GM04504 (cell line): ENCODE results near the gene DPF3.

Experiments
- DNase-seq: peaks from one replicate; pipeline ENCODE4 v3.0.0-alpha.2; 2012; ENCODE audit warnings: low read depth

The DPF3 gene

DNA sequence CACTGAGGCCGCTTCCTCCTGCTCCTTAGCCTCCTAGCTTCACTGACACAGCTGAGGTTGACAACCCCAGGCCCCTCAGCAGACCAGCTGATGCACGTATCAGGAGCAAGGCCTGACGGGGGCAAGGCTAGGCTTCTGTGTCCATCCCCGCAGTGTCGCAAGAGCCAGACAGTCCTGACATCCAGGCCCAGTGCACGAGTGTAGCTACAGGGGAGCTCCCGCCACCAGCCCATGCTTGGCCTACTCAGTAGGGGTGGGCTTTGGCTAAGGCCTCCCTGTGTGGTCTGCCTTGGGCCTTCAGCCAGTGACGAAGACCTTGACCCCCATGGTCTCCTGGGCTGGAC lies 179.1 kb downstream of the DPF3 start:
- DNase-seq: no peak

GRCh38 chr14:72714094-72714493 lies 179.8 kb downstream of the DPF3 start:
- no peak for DNase-seq

- no peak for DNase-seq
Measured at GRCh38 chr14:72711936-72712335, 182.0 kb downstream of the DPF3 start.

- DNase-seq: no peak
Measured at GRCh38 chr14:72709916-72710611, 183.8 kb downstream of the DPF3 start.

- DNase-seq: no peak
Measured at GRCh38 chr14:72708708-72709475, 185.0 kb downstream of the DPF3 start.

DNA sequence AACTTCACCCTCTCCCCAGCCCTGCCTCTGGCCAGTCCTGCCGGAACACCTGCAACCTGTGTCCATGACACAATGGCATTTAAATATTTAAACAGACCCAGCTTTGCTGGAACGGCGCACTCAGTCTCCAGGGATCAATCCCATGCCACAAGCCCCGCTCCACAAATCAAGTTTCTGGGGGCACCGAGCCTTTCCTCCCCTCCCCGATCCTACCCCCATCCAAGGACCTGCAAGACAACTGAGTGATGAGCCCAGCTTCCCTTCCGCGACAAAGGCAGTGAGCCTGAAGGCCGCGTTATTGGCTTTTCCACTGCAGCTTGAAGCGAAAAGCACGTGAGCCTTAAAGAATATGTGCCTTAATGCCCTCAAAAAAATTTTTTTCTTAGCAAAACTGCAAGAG lies 185.7 kb downstream of the DPF3 start:
- no peak for DNase-seq

GRCh38 chr14:72706485-72706884 lies 187.4 kb downstream of the DPF3 start:
- DNase-seq: no peak

GRCh38 chr14:72704502-72704901 lies 189.4 kb downstream of the DPF3 start:
- DNase-seq: no peak

DNA sequence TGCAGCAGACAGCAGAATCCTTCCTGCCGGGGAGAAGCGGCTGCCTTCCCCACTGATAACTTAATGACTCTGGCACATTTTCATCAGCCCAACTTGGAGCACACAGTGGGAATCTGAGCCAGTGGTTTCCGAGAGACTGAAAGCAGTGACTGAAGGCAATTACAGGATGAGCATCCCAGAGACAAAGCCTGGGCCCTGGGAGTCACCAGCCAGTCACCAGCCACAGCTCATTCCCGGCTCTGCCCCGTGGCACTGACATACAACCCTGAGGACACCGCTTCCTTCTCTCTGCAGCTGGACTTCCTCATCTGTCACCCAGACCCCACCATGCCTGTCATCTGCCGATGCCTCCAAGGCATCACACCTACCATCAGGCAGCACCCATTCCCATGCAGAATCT lies 192.3 kb downstream of the DPF3 start:
- DNase-seq: no peak

DNA sequence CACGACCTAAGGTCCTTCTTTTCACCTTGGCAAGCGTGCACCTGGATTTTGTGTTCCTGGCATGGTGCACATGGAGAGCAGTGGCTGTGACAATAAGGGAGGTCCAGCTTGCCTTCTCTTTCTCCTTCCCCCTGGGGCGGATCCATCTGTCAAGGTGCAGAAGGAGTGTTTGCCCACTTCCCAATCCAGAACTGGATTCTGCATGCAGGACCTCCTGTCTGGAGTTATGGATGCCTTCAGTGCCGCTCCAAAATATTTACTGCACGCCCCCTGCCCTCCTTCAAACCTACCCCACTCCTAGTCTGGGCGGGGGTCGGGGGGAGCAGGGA lies 192.7 kb downstream of the DPF3 start:
- no peak for DNase-seq

DNA sequence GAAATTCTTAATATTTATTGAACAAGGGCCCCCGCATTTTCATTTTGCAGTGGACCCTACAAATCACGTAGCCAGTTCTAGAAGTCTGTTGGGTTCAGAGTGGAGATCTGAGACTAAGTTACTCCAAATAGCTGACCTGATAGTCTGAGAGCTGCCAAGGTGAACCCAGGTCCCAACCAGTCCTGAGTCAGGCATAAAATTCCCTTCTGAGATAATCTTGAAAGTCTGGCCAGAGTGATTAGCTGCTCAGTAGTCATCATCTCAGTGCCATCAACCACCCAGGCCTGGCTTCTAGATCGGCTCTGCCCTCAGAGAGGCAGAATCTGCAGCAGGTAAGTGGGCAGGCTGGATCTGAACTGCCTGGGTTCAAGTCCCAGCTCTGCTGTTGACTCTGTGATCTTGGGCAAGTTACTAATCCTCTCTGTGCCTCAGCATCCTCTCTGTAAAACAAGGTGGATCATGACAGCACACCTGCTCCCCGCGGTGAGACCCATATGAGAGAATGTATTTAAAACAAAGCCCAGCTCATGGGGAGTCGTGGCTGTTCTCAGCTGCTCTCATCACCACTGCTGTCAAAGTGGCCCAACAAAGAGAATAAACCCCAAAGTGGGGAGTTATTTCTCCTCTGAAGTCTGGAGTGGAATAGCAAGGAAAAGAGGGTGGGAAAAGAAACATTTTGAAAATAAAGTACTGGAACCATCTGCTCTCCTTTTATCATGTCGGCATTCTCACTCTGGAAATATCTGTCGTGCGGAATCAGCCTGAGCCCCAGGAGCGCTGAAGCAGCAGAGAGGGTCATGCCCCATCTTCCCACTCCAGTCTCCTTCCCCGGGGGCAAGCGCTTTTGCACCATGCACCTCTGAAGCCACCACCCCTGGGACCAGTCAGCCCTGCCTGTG lies 193.3 kb downstream of the DPF3 start:
- no peak for DNase-seq

- peak; percentile 73 for DNase-seq
Measured at GRCh38 chr14:72699852-72700257, 194.0 kb downstream of the DPF3 start.

GRCh38 chr14:72699443-72699842 lies 194.5 kb downstream of the DPF3 start:
- DNase-seq: no peak

DNA sequence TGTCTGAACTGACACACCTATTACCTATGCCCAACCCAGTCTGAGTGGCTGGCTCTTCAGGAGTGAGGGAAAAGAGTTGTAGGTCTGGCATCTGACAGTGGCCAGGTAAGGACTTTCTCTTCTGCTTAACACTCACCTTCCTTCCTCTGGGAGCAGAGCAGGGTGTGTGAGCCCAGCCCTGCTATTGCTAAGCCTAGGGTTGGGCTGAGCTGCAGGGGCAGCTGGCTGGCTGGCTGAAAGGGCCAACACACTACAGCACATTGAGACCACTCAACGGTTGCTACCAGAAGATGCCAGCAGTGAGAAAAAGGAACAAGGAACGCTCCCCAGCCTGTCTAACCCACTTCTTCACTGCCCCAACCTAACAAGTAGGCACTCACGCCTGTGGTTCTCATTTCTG lies 201.2 kb downstream of the DPF3 start:
- DNase-seq: no peak

DNA sequence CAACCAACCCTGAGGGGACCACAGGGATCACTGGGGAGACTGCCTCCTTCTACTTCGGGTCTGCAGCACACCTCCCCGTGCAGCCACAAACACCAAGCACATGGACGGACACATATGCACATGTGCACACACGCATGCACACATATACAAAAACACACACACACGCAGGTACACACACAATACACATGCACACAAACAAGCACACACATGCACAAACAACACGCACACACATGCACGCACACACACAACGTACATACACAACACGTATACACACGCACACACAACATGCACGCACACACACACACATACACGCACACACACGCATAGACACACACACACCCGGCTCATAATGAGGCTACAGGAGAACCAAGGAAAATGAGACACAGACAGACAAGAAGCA lies 203.6 kb downstream of the DPF3 start:
- DNase-seq: no peak

DNA sequence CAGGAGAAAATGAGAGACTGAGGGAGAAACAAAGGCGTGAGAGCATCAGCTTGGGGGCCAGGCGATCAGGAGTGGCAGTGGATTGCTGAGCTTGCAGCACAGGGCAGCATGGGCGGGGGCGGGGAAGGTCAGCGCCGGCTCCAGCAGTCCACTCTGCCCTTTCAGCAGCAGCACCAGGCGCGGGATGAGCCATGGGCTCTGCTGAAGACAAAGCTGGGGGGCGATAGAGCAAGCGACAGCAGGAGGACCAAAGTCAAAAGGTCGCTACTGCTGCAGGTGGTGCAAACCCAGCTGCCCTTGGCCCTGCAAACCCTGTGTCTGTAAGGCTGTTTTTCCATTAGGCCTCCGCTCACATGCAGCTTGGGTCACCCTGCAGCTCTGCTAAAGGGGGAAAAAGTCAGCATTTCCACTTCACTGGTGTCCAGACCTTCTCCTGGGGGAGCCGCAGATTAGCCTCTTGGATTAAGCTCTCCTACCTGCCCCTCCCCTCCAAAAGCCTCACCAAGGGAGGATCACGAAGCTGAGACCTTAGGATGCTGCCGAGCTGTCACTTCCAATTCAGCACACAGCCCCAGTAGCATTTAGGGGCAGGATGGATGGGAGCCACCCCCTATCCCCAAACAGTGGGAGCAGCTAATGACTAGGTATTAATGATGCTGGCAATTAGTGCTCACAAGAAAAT lies 204.8 kb downstream of the DPF3 start:
- no peak for DNase-seq

DNA sequence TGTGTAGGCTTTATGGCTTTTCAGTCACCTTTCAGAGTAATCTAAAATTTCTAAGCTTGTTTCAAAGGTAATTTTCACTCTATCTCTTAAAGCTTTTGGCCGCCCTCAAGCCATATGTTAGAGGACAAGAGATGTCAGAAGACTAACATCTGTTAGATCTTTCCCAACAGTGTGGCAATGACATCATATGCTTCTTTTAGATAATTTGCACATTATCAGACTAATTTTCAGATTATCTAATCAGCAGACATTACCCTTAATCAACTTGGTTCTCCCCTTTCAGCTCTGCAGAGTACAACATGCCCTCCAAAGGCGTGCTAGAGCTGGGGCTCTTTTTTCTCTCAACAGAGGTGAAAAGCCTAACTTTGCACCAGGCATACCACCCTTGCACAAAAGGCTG lies 207.1 kb downstream of the DPF3 start:
- DNase-seq: no peak

DNA sequence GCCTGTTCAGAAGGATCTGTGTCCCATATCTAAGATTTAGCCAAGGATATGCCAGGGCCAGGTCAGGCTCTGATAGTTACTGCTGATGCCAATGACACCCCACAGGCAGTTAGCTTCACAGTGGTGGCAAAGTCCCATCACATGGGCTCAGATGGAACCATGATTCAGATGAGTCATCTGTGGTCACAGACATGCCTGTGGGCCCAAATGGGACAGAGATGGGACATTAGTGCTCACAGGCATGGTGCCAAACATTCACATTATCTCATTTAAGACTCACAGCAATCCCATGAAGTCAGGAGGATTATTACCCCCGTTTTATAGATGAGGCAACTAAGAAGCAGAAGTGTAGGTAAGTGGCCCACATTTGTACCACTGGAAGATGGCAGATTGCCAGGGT lies 207.8 kb downstream of the DPF3 start:
- DNase-seq: no peak

DNA sequence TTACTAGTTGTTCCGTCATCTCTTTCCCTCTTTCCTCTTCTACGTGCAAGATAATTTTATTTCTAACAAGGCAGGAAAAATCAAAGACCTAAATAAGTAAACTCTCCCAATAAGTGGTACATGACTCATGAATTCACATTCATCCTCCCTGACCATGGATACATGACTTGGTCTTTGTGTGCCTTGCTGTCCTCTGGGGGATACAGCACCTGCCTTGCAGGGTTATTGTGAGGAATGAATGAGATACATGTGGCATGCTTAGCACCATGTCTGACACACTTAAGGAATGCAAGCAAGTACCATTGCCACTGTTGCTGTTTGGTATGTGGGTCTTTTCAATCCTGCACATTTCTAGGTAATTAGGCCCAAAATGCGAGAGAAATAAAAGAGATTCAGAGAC lies 208.4 kb downstream of the DPF3 start:
- DNase-seq: no peak

DNA sequence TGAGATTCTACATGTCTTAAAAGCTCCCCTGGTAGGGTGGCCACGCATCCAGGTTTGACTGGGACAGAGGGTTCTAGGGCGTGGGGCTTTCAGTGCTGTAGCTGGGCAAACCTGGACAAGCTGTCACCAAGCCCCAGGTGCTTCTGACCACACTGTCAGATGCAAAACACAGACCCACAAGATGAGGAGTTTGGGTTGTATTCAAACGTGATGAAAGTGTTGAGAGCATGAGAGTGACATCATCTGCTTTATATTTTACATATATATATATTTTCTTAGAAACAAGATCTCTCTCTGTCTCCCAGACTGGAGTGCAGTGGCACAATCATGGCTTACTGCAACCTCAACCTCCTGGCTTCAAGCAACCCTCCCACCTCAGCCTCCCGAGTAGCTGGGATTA lies 210.1 kb downstream of the DPF3 start:
- no peak for DNase-seq

GRCh38 chr14:72682188-72682587 lies 211.7 kb downstream of the DPF3 start:
- DNase-seq: peak; percentile 83

DNA sequence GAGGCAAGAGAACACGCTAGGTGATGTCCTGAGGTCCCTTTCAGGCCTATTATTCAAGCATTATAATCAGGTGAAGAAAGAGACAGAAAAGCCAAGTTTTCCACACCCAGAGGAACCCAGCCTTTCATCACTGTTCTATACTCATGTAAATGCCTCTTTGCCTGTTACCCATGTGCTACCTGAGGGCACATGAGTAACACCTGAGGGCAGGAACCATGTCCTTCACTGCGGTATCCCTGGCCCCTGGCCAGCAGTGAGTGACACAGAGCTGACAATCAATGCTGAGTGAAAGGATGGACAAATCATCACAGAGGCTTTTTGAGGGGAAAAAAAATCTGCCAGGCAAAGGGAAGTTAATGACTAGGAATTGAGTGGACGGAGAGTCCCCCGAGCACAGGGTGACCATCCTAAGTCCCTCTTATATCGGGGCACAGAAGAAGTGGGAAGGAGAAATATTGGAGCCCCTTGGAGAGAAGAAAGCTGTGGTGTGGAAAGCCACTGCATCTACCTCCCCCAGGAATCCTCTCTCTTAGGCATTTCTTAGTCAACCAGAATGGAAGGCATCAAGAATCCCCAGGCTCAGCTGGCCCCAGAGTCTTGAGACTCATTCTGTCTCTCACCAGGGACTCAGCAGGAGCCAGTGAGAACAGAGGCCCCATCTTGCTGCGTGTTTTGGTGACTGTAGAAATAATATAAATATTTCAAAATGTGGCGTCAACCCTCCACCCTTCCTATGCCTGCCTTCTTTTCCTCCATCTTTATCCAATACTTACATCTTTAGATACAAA lies 212.9 kb downstream of the DPF3 start:
- DNase-seq: no peak
